Trophoblast cell (in vitro differentiated cells and primary cell): ENCODE results near the gene GMPPB.
"Not testable (repeated sequence)": the region's sequence is repeated elsewhere in the genome, so short reads cannot be mapped to it uniquely, and the experiment has no call there.

ENCODE experiments used
- DNase-seq, 2 donors: peaks; one replicate each; pipeline ENCODE4 v3.0.0-alpha.2; 2016
- H2AFZ ChIP-seq: 2 replicates; pipeline ENCODE4 v1.6.1; 2013; ENCODE audit warnings: low read length, moderate library complexity, mild to moderate bottlenecking; ENCODE audit not compliant: insufficient read depth, poor library complexity
- H2AK5ac ChIP-seq: 2 replicates; pipeline ENCODE4 v1.6.1; 2013; ENCODE audit warnings: mild to moderate bottlenecking, low read length
- H2BK120ac ChIP-seq: 2 replicates; pipeline ENCODE4 v1.6.1; 2013; ENCODE audit warnings: low read length, mild to moderate bottlenecking, moderate library complexity; ENCODE audit not compliant: insufficient read depth, poor library complexity
- H2BK12ac ChIP-seq: 2 replicates; pipeline ENCODE4 v1.6.1; 2013; ENCODE audit warnings: mild to moderate bottlenecking, low read length, moderate library complexity
- H2BK5ac ChIP-seq: 2 replicates; pipeline ENCODE4 v1.6.1; 2013; ENCODE audit warnings: low read length, low read depth, moderate library complexity, mild to moderate bottlenecking; ENCODE audit not compliant: poor library complexity
- H3K14ac ChIP-seq: 2 replicates; pipeline ENCODE4 v1.6.1; 2013; ENCODE audit warnings: mild to moderate bottlenecking, low read length
- H3K18ac ChIP-seq: 2 replicates; pipeline ENCODE4 v1.6.1; 2013; ENCODE audit warnings: mild to moderate bottlenecking, low read length
- H3K23ac ChIP-seq: 2 replicates; pipeline ENCODE4 v1.6.1; 2013; ENCODE audit warnings: low read length
- H3K27ac ChIP-seq: 2 replicates; pipeline ENCODE4 v1.5.1; 2013; ENCODE audit warnings: low read depth, mild to moderate bottlenecking, inconsistent platforms, low read length, moderate library complexity
- H3K27me3 ChIP-seq: 2 replicates; pipeline ENCODE4 v1.6.1; 2013; ENCODE audit warnings: inconsistent platforms, mild to moderate bottlenecking, low read length, moderate library complexity; ENCODE audit not compliant: insufficient read depth
- H3K36me3 ChIP-seq, 2 experiments: 1 replicate in 1 of 2; 2 replicates in 1 of 2; pipeline ENCODE4 v1.6.1; 2013; ENCODE audit warnings: low read length in 2 of 2, mild to moderate bottlenecking in 2 of 2, moderate library complexity in 1 of 2; ENCODE audit not compliant: insufficient read depth in 2 of 2, control insufficient read depth in 1 of 2
- H3K4ac ChIP-seq: 2 replicates; pipeline ENCODE4 v1.6.1; 2013; ENCODE audit warnings: low read depth, mild to moderate bottlenecking, low read length, moderate library complexity
- H3K4me1 ChIP-seq, 2 experiments: 1 replicate in 1 of 2; 2 replicates in 1 of 2; pipeline ENCODE4 v1.6.1; 2013; ENCODE audit warnings: low read length in 2 of 2, mild to moderate bottlenecking in 2 of 2, moderate library complexity in 1 of 2; ENCODE audit not compliant: insufficient read depth in 2 of 2, control insufficient read depth in 1 of 2
- H3K4me2 ChIP-seq: 2 replicates; pipeline ENCODE4 v1.6.1; 2013; ENCODE audit warnings: inconsistent platforms, mild to moderate bottlenecking, low read length, moderate library complexity
- H3K4me3 ChIP-seq: 2 replicates; pipeline ENCODE4 v1.5.1; 2013; ENCODE audit warnings: mild to moderate bottlenecking, low read depth, low read length, inconsistent platforms
- H3K79me1 ChIP-seq: one replicate; pipeline ENCODE4 v1.6.1; 2013; ENCODE audit warnings: low read length
- H3K79me2 ChIP-seq: 2 replicates; pipeline ENCODE4 v1.6.1; 2013; ENCODE audit warnings: low read length, mild to moderate bottlenecking; ENCODE audit not compliant: control insufficient read depth, insufficient read depth, poor library complexity
- H3K9ac ChIP-seq: 2 replicates; pipeline ENCODE4 v1.6.1; 2013; ENCODE audit warnings: mild to moderate bottlenecking, low read length
- H3K9me3 ChIP-seq: 2 replicates; pipeline ENCODE4 v1.6.1; 2013; ENCODE audit warnings: low read depth, mild to moderate bottlenecking, control low read depth, inconsistent platforms, low read length; ENCODE audit not compliant: insufficient read depth
- H4K12ac ChIP-seq: 2 replicates; pipeline ENCODE4 v1.6.1; 2013; ENCODE audit warnings: low read depth, mild to moderate bottlenecking, low read length, moderate library complexity
- H4K8ac ChIP-seq: 2 replicates; pipeline ENCODE4 v1.6.1; 2013; ENCODE audit warnings: low read depth, mild to moderate bottlenecking, low read length, moderate library complexity
- H4K91ac ChIP-seq: one replicate; pipeline ENCODE4 v1.6.1; 2013; ENCODE audit warnings: low read depth, mild to moderate bottlenecking, low read length, moderate library complexity
- WGBS: extraction: QIAGEN DNeasy Blood & Tissue Kit; methylation state at CpG from one replicate; pipeline ENCODE4 v1.1.7; 2013; ENCODE audit warnings: missing lambda C conversion rate; ENCODE audit not compliant: insufficient read length, insufficient coverage; ENCODE audit errors: extremely low coverage; 5-methylcytosine and 5-hydroxymethylcytosine counted together

The GMPPB gene

GRCh38 chr3:49700453-49701128 lies 23.2 kb downstream of the GMPPB start:
- H2AFZ ChIP-seq, result no peak overlapping the region
- no peak overlapping the region for H4K91ac ChIP-seq
- H3K14ac ChIP-seq, result no peak overlapping the region
- H3K23ac ChIP-seq, result no peak overlapping the region
- no peaks in the 10 kb centered on the region for H3K27me3 ChIP-seq
- DNase-seq, result no peak
- H3K9ac ChIP-seq, result no peak overlapping the region
- no peak overlapping the region for H4K12ac ChIP-seq
- peaks cover 2 to 5% of the 10 kb centered on the region in 2 experiments for H3K4me1 ChIP-seq
- no peak overlapping the region for H2BK120ac ChIP-seq
- no peak overlapping the region for H2BK12ac ChIP-seq
- H3K9me3 ChIP-seq, result no peaks in the 10 kb centered on the region
- no peak overlapping the region for H3K4ac ChIP-seq
- H3K79me1 ChIP-seq, result no peaks in the 10 kb centered on the region
- no peak overlapping the region for H3K18ac ChIP-seq
- H3K36me3 ChIP-seq, result peaks cover 55 to 69% of the 10 kb centered on the region in 2 experiments
- no peak overlapping the region for H3K4me2 ChIP-seq
- no peaks in the 10 kb centered on the region for H3K79me2 ChIP-seq
- H2AK5ac ChIP-seq, result no peak overlapping the region
- no peak overlapping the region for H3K4me3 ChIP-seq
- WGBS, result no CpG with 5 or more reads among the region's 13 CpGs
- no peak overlapping the region for H3K27ac ChIP-seq
- H4K8ac ChIP-seq, result no peak overlapping the region
- H2BK5ac ChIP-seq, result no peak overlapping the region

GRCh38 chr3:49700014-49700413 lies 23.7 kb downstream of the GMPPB start:
- Histone ChIP-seq H3K9ac (no peak overlapping the region), H3K36me3 (peaks cover 49 to 63% of the 10 kb centered on the region in 2 experiments), H4K91ac (no peak overlapping the region), H3K4ac (no peak overlapping the region), H3K14ac (no peak overlapping the region), H2BK5ac (no peak overlapping the region), H2BK12ac (no peak overlapping the region), H3K27ac (no peak overlapping the region), H3K4me1 (peaks cover 2 to 5% of the 10 kb centered on the region in 2 experiments), H3K4me2 (no peak overlapping the region), H3K9me3 (no peaks in the 10 kb centered on the region), H2AFZ (no peak overlapping the region), H2BK120ac (no peak overlapping the region), H4K8ac (no peak overlapping the region), H3K18ac (no peak overlapping the region), H3K79me1 (no peaks in the 10 kb centered on the region), H3K79me2 (no peaks in the 10 kb centered on the region), H3K27me3 (no peaks in the 10 kb centered on the region), H4K12ac (no peak overlapping the region), H3K4me3 (no peak overlapping the region), H2AK5ac (no peak overlapping the region), H3K23ac (no peak overlapping the region)
- no peak for DNase-seq
- no CpG with 5 or more reads among the region's 8 CpGs for WGBS

- H2AFZ ChIP-seq, result no peak overlapping the region
- no peak overlapping the region for H3K14ac ChIP-seq
- H2BK12ac ChIP-seq, result no peak overlapping the region
- no peak overlapping the region for H3K27ac ChIP-seq
- H3K36me3 ChIP-seq, result peaks cover 43 to 57% of the 10 kb centered on the region in 2 experiments
- H3K4ac ChIP-seq, result no peak overlapping the region
- no peak overlapping the region for H2BK120ac ChIP-seq
- H2AK5ac ChIP-seq, result no peak overlapping the region
- H3K9me3 ChIP-seq, result peaks cover under 1% of the 10 kb centered on the region
- no peak overlapping the region for H3K4me2 ChIP-seq
- H4K91ac ChIP-seq, result no peak overlapping the region
- H3K23ac ChIP-seq, result no peak overlapping the region
- DNase-seq, result no peak
- no peak overlapping the region for H3K4me3 ChIP-seq
- no peaks in the 10 kb centered on the region for H3K27me3 ChIP-seq
- no peak overlapping the region for H4K12ac ChIP-seq
- no peak overlapping the region for H2BK5ac ChIP-seq
- H3K4me1 ChIP-seq, result peaks cover 2 to 5% of the 10 kb centered on the region in 2 experiments
- no peak overlapping the region for H3K9ac ChIP-seq
- no CpG with 5 or more reads among the region's 16 CpGs for WGBS
- H4K8ac ChIP-seq, result no peak overlapping the region
- no peaks in the 10 kb centered on the region for H3K79me1 ChIP-seq
- H3K79me2 ChIP-seq, result no peaks in the 10 kb centered on the region
- H3K18ac ChIP-seq, result no peak overlapping the region
Observed at GRCh38 chr3:49699281-49699979, 24.3 kb downstream of the GMPPB start.

GRCh38 chr3:49695350-49696015 lies 28.3 kb downstream of the GMPPB start:
- H2BK5ac ChIP-seq, H3K18ac ChIP-seq, H3K23ac ChIP-seq, H2AFZ ChIP-seq, H3K14ac ChIP-seq, H3K79me1 ChIP-seq, H4K91ac ChIP-seq, H3K9me3 ChIP-seq, H2AK5ac ChIP-seq, H3K4ac ChIP-seq, H4K8ac ChIP-seq, H3K27ac ChIP-seq, H3K79me2 ChIP-seq, H3K27me3 ChIP-seq, H4K12ac ChIP-seq, H3K4me1 ChIP-seq, H2BK12ac ChIP-seq, H3K4me2 ChIP-seq, H3K4me3 ChIP-seq, H2BK120ac ChIP-seq, H3K9ac ChIP-seq, DNase-seq: not testable (repeated sequence)
- H3K36me3 ChIP-seq, result peaks cover 17 to 30% of the 10 kb centered on the region in 2 experiments
- WGBS, result no CpG with 5 or more reads among the region's 4 CpGs
